Suprapubic skin (tissue), 4 donors: ENCODE measurements around the gene PCED1B. TPM values are rescaled to one million over a fixed set of nuclear protein-coding genes. Genes with fewer than 3 reads are reported as not detected.

Experiments
- DNase-seq, 2 donors: peaks; one replicate each; pipeline ENCODE4 v3.0.0-alpha.2; 2019; ENCODE audit warnings: low spot score in 2 of 2
- H3K27ac ChIP-seq: fragments of 200-600 bp; sonication (generic); one replicate; pipeline ENCODE4 v1.5.1; 2019
- H3K27me3 ChIP-seq: fragments of 200-600 bp; sonication (generic); one replicate; pipeline ENCODE4 v1.5.1; 2019
- H3K36me3 ChIP-seq: fragments of 200-600 bp; sonication (generic); one replicate; pipeline ENCODE4 v1.5.1; 2019
- H3K4me1 ChIP-seq: fragments of 200-600 bp; sonication (generic); one replicate; pipeline ENCODE4 v1.5.1; 2019
- H3K4me3 ChIP-seq: fragments of 200-600 bp; sonication (generic); one replicate; pipeline ENCODE4 v1.5.1; 2019; ENCODE audit warnings: mild to moderate bottlenecking
- H3K9me3 ChIP-seq: fragments of 200-600 bp; sonication (generic); one replicate; pipeline ENCODE4 v1.5.1; 2019
- EP300 ChIP-seq: sonication (generic); formaldehyde crosslinking; IDR thresholded peaks from one replicate; pipeline ENCODE4 v1.6.1; 2017; ENCODE audit warnings: antibody characterized with exemption
- POLR2A ChIP-seq, 2 donors: fragments of 450-650 bp; IDR thresholded peaks; one replicate each; pipeline ENCODE4 v1.6.1; 2017; ENCODE audit warnings: antibody characterized with exemption in 2 of 2, mild to moderate bottlenecking in 2 of 2, moderate library complexity in 2 of 2
- POLR2AphosphoS5 ChIP-seq, 3 donors: sonication (generic); formaldehyde crosslinking; IDR thresholded peaks; one replicate each; pipeline ENCODE4 v1.6.1; 2017; ENCODE audit warnings: antibody characterized with exemption in 3 of 3
- WGBS: methylation state at CpG from one replicate; pipeline ENCODE4 v1.1.5; 2018; 5-methylcytosine and 5-hydroxymethylcytosine counted together
- total RNA-seq, 4 donors: library from RNA; depleted of rRNA; stranded (reverse); fragments of >200 nt; gene quantifications; one replicate each; pipeline ENCODE4 v1.1.0, GENCODE V29; 2016
- TF ChIP-seq, protein P1 (sequence below), 2 donors: fragments of 200-600 bp in 1 of 2; fragments of 450-650 bp in 1 of 2; sonication (generic) in 1 of 2; IDR thresholded peaks; one replicate each; pipeline ENCODE4 v1.5.1; 2016 to 2019; ENCODE audit warnings: antibody characterized with exemption in 2 of 2, mild to moderate bottlenecking in 1 of 2, moderate library complexity in 1 of 2

The PCED1B gene
- total RNA-seq, 4 donors from 2014 or later, result 0.65 to 5.1 TPM; not detected in 2

DNA sequence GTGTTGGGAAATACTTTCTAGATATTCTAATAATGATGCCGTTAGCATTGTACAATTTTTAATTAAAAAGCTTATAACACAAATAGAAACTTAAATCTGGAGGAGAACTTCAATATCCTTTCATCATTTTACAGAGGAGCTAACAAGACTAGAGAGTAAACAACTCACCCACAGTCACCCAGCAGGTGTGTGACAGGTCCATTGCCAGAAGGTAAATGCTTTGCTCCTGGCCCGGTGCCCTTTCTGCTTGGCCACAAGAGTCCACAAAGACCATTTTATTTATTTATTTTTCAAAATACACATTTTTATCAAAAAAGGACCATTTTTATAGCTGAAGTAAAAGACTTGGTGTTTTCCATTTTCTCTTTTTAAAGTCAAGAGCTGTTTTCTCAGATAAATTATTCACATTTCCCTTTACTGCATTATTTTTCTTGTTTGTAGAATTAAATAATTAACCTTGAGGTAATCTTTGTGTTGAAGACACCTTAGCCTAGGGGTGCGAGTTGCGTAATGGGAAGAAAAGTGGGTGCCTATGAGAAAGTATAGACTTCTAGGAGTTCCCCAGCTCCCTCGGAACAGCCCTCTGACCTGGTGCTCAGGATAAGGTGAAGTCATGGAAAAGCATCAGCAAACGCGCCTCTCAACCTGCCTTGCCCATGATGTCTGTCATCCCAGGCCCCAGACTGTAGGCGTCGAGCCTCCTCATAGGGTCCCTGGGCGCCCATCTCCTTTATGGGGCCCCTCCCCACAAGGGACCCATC lies 26.7 kb downstream of the PCED1B start:
- no peaks in the 10 kb centered on the region for H3K36me3 ChIP-seq
- no peak overlapping the region for H3K27ac ChIP-seq
- TF ChIP-seq EP300 (no peak), POLR2AphosphoS5 (IDR thresholded peaks at IDR 0.05) (no peak), POLR2A (IDR thresholded peaks at IDR 0.05) (no peak)
- TF ChIP-seq, protein P1, sequence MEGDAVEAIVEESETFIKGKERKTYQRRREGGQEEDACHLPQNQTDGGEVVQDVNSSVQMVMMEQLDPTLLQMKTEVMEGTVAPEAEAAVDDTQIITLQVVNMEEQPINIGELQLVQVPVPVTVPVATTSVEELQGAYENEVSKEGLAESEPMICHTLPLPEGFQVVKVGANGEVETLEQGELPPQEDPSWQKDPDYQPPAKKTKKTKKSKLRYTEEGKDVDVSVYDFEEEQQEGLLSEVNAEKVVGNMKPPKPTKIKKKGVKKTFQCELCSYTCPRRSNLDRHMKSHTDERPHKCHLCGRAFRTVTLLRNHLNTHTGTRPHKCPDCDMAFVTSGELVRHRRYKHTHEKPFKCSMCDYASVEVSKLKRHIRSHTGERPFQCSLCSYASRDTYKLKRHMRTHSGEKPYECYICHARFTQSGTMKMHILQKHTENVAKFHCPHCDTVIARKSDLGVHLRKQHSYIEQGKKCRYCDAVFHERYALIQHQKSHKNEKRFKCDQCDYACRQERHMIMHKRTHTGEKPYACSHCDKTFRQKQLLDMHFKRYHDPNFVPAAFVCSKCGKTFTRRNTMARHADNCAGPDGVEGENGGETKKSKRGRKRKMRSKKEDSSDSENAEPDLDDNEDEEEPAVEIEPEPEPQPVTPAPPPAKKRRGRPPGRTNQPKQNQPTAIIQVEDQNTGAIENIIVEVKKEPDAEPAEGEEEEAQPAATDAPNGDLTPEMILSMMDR (IDR thresholded peaks at IDR 0.05), result no peak
- H3K4me1 ChIP-seq, result no peaks in the 10 kb centered on the region
- DNase-seq, result no peak
- H3K9me3 ChIP-seq, result no peaks in the 10 kb centered on the region
- WGBS, result 89% methylated on average over 10 of the region's 10 CpGs
- no peak overlapping the region for H3K4me3 ChIP-seq
- no peaks in the 10 kb centered on the region for H3K27me3 ChIP-seq

DNA sequence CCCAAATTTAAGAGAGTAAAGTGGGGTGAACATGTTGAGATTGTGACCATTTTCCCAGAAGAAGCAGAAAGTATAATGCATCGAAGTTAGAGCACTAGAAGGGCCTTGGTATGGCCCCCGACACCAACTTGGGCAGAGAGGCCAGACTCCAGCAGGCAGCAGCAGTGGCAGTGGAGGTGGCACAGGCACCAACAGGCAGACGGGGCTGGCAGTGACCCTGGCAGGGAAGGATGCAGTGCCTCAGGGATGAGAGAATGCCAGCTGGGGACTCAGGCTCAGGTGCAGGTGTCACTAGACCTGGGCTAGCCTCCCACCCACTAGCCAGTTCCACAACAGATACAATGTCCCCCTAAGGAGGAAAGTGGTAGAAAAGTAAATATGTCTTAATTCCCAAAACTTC lies 28.0 kb downstream of the PCED1B start:
- no peak overlapping the region for H3K27ac ChIP-seq
- TF ChIP-seq POLR2A (IDR thresholded peaks at IDR 0.05) (no peak), POLR2AphosphoS5 (IDR thresholded peaks at IDR 0.05) (no peak), EP300 (no peak)
- TF ChIP-seq, protein P1 (IDR thresholded peaks at IDR 0.05), result no peak
- no peaks in the 10 kb centered on the region for H3K36me3 ChIP-seq
- H3K27me3 ChIP-seq, result no peaks in the 10 kb centered on the region
- DNase-seq, result no peak
- 93% methylated on average over 3 of the region's 3 CpGs for WGBS
- no peaks in the 10 kb centered on the region for H3K9me3 ChIP-seq
- H3K4me3 ChIP-seq, result no peak overlapping the region
- H3K4me1 ChIP-seq, result no peaks in the 10 kb centered on the region

DNA sequence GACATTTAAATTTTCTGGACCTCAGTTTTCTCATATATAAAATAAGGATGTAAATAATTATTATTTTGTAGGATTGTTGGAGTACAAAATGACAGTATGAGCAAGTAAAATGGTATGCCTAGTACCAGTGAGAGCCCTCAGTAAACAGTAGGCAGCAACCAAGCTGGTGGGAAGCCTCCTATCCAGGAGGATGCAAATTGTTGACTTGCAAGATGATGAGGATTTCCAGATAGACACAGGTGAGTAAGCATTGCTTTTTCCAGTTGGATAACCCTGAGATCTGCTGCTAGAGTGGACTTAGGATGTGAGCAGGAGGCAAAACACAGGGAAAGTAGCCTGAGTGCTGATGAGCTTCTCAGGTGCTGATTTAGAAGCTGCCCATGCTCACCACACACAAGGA lies 28.5 kb downstream of the PCED1B start:
- no peak for DNase-seq
- Histone ChIP-seq H3K27me3 (no peaks in the 10 kb centered on the region), H3K9me3 (no peaks in the 10 kb centered on the region), H3K4me1 (no peaks in the 10 kb centered on the region), H3K4me3 (no peak overlapping the region), H3K27ac (no peak overlapping the region), H3K36me3 (no peaks in the 10 kb centered on the region)
- no peak for TF ChIP-seq EP300
- TF ChIP-seq, protein P1 (IDR thresholded peaks at IDR 0.05), result no peak
- TF ChIP-seq POLR2A (IDR thresholded peaks at IDR 0.05), result no peak
- TF ChIP-seq POLR2AphosphoS5 (IDR thresholded peaks at IDR 0.05), result no peak

DNA sequence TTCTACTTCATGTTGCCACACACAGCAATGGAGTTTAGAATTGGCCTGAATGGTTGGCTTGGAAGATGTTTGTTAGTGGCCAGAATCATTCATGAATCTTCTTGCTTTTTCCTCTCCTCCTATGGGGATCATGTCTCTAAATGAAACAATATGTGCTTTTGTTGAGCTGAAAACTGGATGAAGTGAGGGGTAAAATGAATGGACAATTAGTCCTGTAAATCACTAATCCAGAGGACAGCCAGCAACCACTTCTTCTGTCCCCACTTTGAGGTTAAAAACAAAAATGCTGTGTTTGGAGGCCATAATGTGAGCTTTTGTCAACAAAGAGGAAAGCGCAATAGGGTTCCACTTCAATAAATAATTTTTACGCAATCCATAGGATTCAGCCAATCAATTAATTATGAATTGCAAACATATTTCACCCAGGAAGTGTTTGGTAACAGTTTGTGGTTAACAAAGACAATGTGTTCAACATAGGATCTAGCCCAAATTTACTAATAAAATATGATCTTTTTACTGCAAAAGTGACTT lies 30.7 kb downstream of the PCED1B start:
- Histone ChIP-seq H3K36me3 (no peaks in the 10 kb centered on the region), H3K4me3 (no peak overlapping the region), H3K27ac (no peak overlapping the region), H3K27me3 (no peaks in the 10 kb centered on the region), H3K9me3 (no peaks in the 10 kb centered on the region), H3K4me1 (no peaks in the 10 kb centered on the region)
- TF ChIP-seq POLR2A (IDR thresholded peaks at IDR 0.05), result no peak
- TF ChIP-seq POLR2AphosphoS5 (IDR thresholded peaks at IDR 0.05), result no peak
- no peak for TF ChIP-seq EP300
- TF ChIP-seq, protein P1 (IDR thresholded peaks at IDR 0.05), result no peak
- no peak for DNase-seq
- 71% methylated on average over 2 of the region's 2 CpGs for WGBS

DNA sequence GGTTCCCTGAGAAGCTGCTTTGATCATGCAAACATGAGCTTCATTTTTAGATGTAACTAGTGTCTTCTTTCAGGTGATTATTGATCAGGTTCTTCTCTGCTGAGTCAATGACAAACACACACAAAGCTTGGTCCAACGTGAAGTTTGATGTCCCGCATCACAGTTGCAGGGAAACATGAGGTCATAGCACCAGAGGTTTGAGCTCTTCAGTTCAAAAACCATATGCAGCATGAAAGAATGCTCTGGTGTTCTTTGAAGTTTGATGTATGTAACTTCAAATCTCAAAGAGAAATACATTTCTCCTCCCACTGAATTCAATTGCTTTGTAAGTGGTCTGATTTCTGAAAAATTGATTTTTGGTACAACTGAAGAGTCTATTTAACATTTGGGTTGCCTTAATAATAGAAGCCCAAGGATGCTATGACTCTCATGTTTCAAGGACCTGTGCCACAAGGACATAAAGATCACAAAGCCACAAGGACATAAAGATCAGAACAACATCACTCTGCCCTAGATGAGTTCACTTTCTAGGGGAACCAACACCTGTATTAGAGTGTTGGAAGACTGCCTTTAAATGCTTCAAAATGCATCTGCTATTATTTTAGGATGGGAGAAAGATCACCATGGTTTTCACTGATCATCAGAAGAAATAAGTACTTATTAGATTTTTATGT lies 31.4 kb downstream of the PCED1B start:
- H3K27ac ChIP-seq, result no peak overlapping the region
- WGBS, result 77% methylated on average over 2 of the region's 2 CpGs
- H3K4me1 ChIP-seq, result no peaks in the 10 kb centered on the region
- no peak overlapping the region for H3K4me3 ChIP-seq
- no peaks in the 10 kb centered on the region for H3K27me3 ChIP-seq
- H3K36me3 ChIP-seq, result no peaks in the 10 kb centered on the region
- no peaks in the 10 kb centered on the region for H3K9me3 ChIP-seq
- no peak for DNase-seq
- TF ChIP-seq EP300, result no peak
- TF ChIP-seq, protein P1 (IDR thresholded peaks at IDR 0.05), result no peak
- TF ChIP-seq POLR2A (IDR thresholded peaks at IDR 0.05), result no peak
- TF ChIP-seq POLR2AphosphoS5 (IDR thresholded peaks at IDR 0.05), result no peak
